ENCODE measurements around the gene VWC2.

Gene VWC2

GRCh38 chr7:49937608-49938007 lies 164.2 kb downstream of the VWC2 start:
- Histone ChIP-seq H3K4me3 (ENCODE audit: low read length) (no peak overlapping the region), H2AK5ac (ENCODE audit: low read length) (no peak overlapping the region), H3K79me1 (ENCODE audit: low read length) (no peaks in the 10 kb centered on the region), H3K4ac (ENCODE audit: low read depth, low read length) (no peak overlapping the region), H3K4me1 (ENCODE audit: control insufficient read depth, low read depth, low read length) (no peaks in the 10 kb centered on the region), H2BK5ac (ENCODE audit: low read length) (no peak overlapping the region), H4K8ac (ENCODE audit: low read depth, low read length) (no peak overlapping the region), H2BK120ac (ENCODE audit: low read depth, low read length) (no peak overlapping the region), H4K5ac (ENCODE audit: low read length) (no peak overlapping the region), H2BK15ac (replicated peaks; ENCODE audit: low read depth) (no peak overlapping the region), H3K27me3 (ENCODE audit: insufficient read depth, low read length, poor library complexity) (no peaks in the 10 kb centered on the region), H3K4me2 (ENCODE audit: low read length) (no peak overlapping the region), H3K79me2 (ENCODE audit: control insufficient read depth, insufficient read depth, low read length) (no peaks in the 10 kb centered on the region), H3K56ac (ENCODE audit: low read length) (no peak overlapping the region), H3K9ac (ENCODE audit: low read length) (no peak overlapping the region), H3K23ac (ENCODE audit: low read length) (no peak overlapping the region), H3K27ac (ENCODE audit: low read depth, low read length) (no peak overlapping the region), H3K18ac (ENCODE audit: low read length) (no peak overlapping the region), H3K36me3 (ENCODE audit: control insufficient read depth, insufficient read depth, low read length) (no peaks in the 10 kb centered on the region)
- no CpG with 5 or more reads among the region's 2 CpGs for WGBS (ENCODE audit: extremely low coverage, insufficient coverage, low lambda C conversion rate)
- DNase-seq = no peak
